MM.1S (cell line): ENCODE results near the gene C19orf38.

Experiments
- CTCF ChIP-seq: fragments of 300-600 bp; sonication (generic); IDR thresholded peaks from 2 replicates; pipeline ENCODE4 v1.5.1; 2016; ENCODE audit warnings: antibody characterized with exemption, low read length, mixed read lengths
- EZH2phosphoT487 ChIP-seq: fragments of 300-600 bp; sonication (generic); IDR thresholded peaks from 2 replicates; pipeline ENCODE4 v1.6.1; 2018; ENCODE audit warnings: antibody characterized with exemption, low read length

- TF ChIP-seq EZH2phosphoT487 (no peak), CTCF (no peak)
Measured at GRCh38 chr19:10815969-10816644, 32.1 kb upstream of the C19orf38 start.
